ENCODE measurements around the gene ITGAD.

- TF ChIP-seq CTCF (conservative IDR thresholded peaks at IDR 0.05; ENCODE audit: low read length), result no peak
- TF ChIP-seq EZH2phosphoT487 (IDR thresholded peaks at IDR 0.05; ENCODE audit: borderline replicate concordance), result no peak
Observed at GRCh38 chr16:31473264-31473984, 80.3 kb downstream of the ITGAD start.

All from Loucy (cell line).